SKM-1 (cell line): ENCODE data around the gene AP2A1.

ENCODE experiments used
- DNase-seq: peaks from one replicate; lab custom pipeline; 2025; ENCODE audit not compliant: unreplicated experiment; lab: John Stamatoyannopoulos, UW

AP2A1 gene

GRCh38 chr19:49792829-49793560, 26.2 kb downstream of the AP2A1 start:
- no peak for DNase-seq

- DNase-seq, result no peak
Measured at GRCh38 chr19:49793561-49793840, 26.7 kb downstream of the AP2A1 start.

GRCh38 chr19:49795615-49796014, 28.8 kb downstream of the AP2A1 start:
- DNase-seq, result no peak

GRCh38 chr19:49798574-49798973, 31.8 kb downstream of the AP2A1 start:
- no peak for DNase-seq

GRCh38 chr19:49799271-49799797, 32.5 kb downstream of the AP2A1 start:
- DNase-seq, result no peak

GRCh38 chr19:49799798-49800376, 33.1 kb downstream of the AP2A1 start:
- no peak for DNase-seq

- DNase-seq, result no peak
Measured at GRCh38 chr19:49800771-49801170, 34.0 kb downstream of the AP2A1 start.

GRCh38 chr19:49801401-49801888, 34.6 kb downstream of the AP2A1 start:
- DNase-seq, result no peak

GRCh38 chr19:49801966-49802661, 35.3 kb downstream of the AP2A1 start:
- DNase-seq, result no peak

- DNase-seq, result no peak
Measured at GRCh38 chr19:49802836-49803528, 36.2 kb downstream of the AP2A1 start.

- no peak for DNase-seq
Measured at GRCh38 chr19:49803529-49803856, 36.7 kb downstream of the AP2A1 start.

- DNase-seq, result no peak
Measured at GRCh38 chr19:49805822-49806619, 39.2 kb downstream of the AP2A1 start.

GRCh38 chr19:49806620-49806959, 39.8 kb downstream of the AP2A1 start:
- no peak for DNase-seq

GRCh38 chr19:49807058-49807903, 40.5 kb downstream of the AP2A1 start:
- peak; percentile 18 for DNase-seq

GRCh38 chr19:49807904-49808675, 41.3 kb downstream of the AP2A1 start:
- no peak for DNase-seq

- no peak for DNase-seq
Measured at GRCh38 chr19:49808711-49809159, 41.9 kb downstream of the AP2A1 start.

- no peak for DNase-seq
Measured at GRCh38 chr19:49809160-49809940, 42.5 kb downstream of the AP2A1 start.

- DNase-seq, result no peak
Measured at GRCh38 chr19:49809941-49810389, 43.2 kb downstream of the AP2A1 start.
